ENCODE measurements around the gene CHGA. TPM values are rescaled to one million over a fixed set of nuclear protein-coding genes. Genes with fewer than 3 reads are reported as not detected.

The CHGA gene
- total RNA-seq, 4 donors from 2014 or later = 0.69 TPM; not detected in 3

DNA sequence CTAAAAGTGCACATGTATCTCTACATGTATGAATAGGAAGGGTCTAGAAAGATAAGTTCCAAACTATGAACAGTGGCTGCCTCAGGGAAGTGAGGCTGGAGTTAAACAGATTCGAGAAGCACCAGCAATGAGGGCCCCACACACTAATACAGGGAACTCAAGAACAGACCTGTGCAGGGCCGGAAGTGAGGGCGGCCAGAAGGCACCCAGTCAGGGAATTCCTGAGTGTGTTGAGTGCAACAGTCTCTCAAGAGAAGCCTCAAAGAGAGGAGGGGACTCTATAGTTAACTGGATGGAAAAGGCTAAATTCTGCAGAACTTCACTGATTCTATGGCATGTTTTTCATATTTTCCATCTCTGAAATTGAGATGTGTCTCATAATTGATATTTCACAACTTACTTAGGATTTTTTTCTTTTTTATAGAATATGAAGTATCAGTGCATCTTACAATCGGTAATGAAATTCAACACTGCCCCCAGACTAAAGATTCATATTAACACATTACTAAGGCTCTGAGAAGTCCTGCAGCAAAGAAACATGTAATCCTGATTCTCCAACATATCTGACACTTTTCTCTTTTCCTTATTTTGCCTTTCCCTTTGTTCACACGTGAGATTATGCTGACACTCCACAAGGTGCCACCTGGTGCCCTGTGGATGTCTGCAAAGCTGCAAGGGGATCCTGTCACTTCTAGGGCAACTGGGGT lies 61.3 kb downstream of the CHGA start:
- ATAC-seq (ENCODE audit: low FRiP score) (no peak), DNase-seq (ENCODE audit: low spot score) (no peak)
- TF ChIP-seq, protein P1, sequence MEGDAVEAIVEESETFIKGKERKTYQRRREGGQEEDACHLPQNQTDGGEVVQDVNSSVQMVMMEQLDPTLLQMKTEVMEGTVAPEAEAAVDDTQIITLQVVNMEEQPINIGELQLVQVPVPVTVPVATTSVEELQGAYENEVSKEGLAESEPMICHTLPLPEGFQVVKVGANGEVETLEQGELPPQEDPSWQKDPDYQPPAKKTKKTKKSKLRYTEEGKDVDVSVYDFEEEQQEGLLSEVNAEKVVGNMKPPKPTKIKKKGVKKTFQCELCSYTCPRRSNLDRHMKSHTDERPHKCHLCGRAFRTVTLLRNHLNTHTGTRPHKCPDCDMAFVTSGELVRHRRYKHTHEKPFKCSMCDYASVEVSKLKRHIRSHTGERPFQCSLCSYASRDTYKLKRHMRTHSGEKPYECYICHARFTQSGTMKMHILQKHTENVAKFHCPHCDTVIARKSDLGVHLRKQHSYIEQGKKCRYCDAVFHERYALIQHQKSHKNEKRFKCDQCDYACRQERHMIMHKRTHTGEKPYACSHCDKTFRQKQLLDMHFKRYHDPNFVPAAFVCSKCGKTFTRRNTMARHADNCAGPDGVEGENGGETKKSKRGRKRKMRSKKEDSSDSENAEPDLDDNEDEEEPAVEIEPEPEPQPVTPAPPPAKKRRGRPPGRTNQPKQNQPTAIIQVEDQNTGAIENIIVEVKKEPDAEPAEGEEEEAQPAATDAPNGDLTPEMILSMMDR (IDR thresholded peaks at IDR 0.05) = no peak

Other genes starting within 250 kb of the CHGA start
- gene LGMN, start 174.5 kb upstream of the CHGA start, total RNA-seq = 100 to 1,000 TPM; 161 to 193 (median 175) TPM
- 10 to 100 TPM; 25.7 to 47.4 (median 33.3) TPM for gene GOLGA5, start 128.8 kb upstream of the CHGA start, total RNA-seq
- 10 to 100 TPM; 32.6 to 94.9 (median 54.6) TPM for gene ITPK1, start 192.8 kb downstream of the CHGA start, total RNA-seq